GF-D8 (cell line): ENCODE data around the gene FHL2.

Experiments used
- DNase-seq: peaks from one replicate; lab custom pipeline; 2025; lab: John Stamatoyannopoulos, UW

Gene FHL2

DNA sequence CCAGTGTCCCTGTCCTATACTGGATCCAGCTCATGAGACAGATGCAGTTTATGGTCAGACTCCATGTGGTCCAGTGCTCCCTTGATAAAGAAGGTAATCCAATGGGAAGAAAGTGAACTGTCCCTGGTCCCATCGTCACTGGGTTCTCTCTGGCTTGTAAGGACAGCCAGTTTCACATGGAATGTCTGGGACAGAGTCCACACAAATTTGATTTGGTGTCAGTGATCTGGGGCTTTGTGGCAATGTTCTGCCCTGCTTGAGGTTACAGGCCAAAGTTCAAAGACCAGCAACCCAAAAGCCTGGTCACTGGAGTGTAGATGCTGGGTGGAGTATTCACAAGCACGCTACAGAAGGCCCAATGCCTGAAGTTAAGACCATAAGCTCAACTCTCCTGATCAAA, 22.2 kb upstream of the FHL2 start:
- DNase-seq, result no peak

DNA sequence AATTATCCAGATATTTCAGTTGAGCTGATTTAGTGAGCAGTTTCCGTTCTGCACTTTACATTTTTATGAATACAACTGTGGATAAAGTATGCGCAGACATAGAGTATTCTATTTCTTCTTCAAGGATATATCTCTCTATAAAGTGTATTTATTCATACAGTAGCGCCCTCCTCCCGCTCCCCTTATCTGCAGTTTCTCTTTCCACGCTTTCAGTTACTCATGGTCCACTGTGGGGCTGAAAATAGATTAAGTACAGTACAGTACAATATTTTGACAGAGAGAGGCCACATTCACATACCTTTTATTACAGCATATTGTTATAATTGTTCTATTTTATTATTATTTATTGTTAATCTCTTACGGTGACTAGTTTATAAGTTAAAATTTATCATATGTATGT, 19.7 kb upstream of the FHL2 start:
- DNase-seq, result no peak

GRCh38 chr2:105417857-105418436, 19.1 kb upstream of the FHL2 start:
- DNase-seq, result no peak

GRCh38 chr2:105416156-105416555, 17.3 kb upstream of the FHL2 start:
- no peak for DNase-seq

DNA sequence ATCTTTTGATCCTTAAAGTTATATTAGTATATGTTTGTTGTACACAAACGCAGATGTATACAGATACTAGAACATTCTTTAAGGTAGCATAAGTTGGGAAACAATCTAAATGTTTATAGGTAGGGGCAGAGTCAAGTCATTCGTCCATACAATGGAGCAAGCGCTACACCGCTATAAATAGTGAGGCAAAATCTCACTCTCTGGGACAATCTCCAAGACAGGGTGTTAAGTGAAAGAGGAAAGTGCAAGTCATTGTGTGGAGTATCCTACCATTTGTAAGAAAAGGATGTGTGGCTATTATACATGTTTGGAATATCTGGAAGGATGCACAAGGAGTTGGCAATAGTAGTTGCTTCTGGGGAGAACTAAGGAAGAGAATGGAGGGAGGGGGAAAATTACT, 16.2 kb upstream of the FHL2 start:
- no peak for DNase-seq

GRCh38 chr2:105413206-105413605, 14.4 kb upstream of the FHL2 start:
- DNase-seq, result no peak

GRCh38 chr2:105412584-105412983, 13.7 kb upstream of the FHL2 start:
- no peak for DNase-seq

DNA sequence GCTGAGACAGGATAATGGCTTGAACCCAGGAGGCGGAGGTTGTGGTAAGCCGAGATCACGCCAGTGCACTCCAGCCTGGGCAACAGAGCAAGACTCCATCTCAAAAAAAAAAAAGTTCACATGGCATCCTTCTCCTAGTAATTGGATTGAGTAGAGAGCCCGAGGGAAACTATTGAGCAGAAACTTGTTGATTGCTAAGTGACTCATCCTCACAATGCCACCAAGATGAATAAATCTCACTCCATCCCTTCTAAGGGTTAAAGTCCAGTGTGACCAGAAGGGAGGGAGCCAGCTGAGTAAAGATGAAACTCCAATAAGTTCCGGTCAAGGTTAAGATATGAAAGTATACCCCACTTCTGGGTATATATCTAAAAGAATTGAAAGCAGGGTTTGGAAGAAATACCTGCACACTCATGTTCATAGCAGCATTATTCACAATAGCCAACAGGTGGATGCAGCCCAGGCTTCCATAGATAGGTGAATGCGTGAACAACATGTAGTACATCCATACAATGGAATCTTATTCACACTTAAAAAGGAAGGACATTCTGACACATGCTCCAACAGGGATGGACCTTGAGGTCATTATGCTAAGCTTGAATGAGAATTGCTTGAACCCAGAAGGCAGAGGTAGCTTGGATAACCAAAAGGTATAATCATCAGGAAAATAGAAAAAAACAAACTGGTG, 13.0 kb upstream of the FHL2 start:
- DNase-seq, result no peak

DNA sequence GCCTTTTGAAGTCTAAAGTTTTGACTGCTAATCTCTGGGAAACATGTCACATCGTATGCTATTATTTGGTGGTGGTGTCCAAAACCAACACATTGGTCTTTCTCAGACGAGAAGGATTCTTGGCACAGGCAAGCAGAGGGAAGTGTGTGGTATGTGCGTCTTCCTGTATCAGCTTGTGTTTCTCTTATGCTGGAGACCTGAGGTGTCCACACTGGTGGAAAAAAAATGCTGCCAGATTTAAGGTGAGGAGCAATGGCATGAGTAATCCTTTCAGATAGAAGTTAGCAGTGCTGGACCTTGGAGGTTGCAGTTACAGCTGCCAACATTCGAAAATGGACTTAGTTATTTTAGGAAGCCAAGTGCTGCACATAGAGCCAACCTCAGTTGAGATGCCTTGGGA, 11.7 kb upstream of the FHL2 start:
- DNase-seq, result no peak

- no peak for DNase-seq
Observed at GRCh38 chr2:105409717-105410116, 10.9 kb upstream of the FHL2 start.

- DNase-seq, result no peak
Observed at GRCh38 chr2:105407946-105408743, 9.3 kb upstream of the FHL2 start.

DNA sequence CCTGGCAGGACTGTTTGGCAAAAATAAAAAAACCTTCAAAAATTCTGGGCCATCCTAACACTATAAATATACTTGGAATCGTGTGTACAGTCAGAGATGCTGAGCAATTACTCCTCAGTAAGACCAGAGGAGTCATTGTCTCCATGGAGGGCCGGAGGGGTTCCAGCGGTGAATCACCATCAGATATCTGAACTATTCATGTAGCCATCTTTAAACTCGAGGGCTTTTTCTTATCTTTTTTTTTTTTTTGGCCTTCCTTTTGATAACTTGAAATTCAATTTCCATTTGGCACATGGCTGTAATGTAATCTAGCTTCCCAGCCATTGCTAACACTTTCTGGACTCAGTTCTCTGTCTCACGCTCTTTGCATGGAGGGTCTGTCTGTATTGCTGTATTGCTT, 7.4 kb upstream of the FHL2 start:
- DNase-seq, result no peak

DNA sequence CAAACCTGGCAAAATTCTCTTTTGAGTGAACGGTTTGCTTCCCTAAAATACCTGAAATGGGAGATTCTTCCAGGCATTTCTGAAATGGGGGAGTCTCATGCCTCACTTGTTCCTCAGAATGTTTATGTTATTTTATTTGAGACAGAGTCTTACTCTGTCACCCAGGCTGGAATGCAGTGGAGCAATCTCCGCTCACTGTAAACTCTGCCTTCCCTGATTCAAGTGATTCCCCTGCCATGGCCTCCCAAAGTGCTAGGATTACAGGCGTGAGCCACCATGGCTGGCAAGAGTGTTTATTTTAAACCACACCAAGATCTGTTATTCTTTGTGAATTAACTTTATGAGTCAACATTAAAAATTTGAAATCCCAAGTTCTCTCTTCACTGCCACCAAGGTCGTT, 6.4 kb upstream of the FHL2 start:
- no peak for DNase-seq

DNA sequence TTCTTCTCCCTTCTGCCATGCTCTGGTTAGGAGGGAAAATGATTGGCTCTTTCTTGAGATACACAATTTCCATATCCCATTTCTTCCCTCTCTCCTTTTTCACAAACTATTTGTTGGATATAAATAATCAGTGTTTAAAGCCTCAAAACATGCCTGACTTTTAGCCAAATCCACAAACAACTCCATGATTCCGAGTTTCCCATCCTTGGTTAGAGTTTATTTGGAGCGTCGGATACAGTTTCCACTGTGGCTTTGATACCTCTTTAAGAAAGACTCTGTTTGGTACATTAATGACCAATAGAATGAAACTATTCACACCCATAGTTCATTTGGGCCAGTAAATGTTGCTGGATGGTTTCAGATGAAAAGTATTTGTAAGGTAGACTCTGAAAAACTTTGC, 5.9 kb upstream of the FHL2 start:
- DNase-seq, result no peak

DNA sequence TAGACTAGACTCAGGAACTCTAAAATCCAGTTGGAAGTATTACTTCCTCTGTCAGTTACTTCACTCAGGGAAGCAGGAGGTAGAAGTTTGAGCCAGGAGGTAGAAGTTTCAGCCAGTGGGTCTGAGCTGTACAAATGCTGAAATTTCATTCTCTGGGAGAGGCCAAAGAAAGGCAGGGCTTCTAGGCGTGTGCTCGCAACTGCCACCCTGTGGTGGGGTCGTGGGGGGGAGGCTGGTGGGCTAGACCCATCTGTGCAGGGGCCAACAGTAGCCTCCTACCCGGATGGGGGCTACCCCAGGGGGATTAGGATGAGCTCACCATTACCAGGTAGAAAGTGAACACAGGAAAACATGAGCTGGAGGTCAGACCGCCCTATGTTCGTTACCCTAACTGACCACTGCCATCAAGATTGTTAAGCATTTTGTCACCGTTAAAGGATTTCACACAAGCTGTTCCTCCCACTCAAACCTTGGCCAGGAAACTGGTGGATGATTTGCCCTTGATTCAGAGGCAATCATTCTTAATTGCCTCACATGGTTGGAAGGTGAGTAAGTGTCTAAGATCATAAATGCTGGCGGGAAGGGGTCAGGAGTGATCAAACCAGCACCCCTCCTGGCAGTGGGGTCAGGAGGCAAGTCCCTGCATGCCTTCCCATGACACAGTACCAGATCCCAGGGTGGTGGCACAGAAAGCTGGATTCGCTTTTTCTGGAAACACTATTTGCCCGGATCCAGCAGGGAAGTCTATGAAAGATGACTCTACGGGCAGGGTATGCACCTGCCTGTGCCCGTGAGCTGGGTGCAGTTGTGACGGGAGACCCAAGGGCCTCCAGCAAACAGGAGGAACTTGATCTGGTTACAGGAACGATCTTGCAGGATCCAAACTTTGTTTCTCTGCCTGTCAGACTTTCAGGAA, 5.2 kb upstream of the FHL2 start:
- DNase-seq, result no peak

DNA sequence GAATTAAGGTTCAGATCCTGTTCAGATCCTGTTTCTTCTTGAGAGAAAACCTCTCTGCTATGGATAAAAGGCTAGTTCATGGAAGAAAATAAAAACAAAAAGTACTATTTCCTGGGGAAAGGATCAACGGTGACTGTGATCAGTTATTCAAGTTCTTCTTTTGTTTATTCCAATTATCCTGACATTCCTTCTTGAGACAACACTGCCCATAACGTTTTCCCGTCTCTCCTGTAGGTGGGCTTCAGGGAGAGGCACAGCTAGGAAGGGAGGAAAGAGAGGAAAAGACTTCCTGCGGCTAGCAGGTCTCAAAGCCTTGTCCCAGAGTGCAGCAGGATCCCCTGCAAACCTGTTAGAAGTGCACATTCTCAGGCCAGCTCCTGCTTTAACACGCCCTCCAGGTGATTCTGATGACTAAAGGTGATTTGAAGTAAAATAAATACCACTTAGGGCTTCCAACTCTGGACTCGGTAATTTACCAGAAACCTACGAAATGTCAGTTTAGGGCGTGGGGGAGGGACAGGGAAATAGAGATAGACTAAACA, 4.5 kb upstream of the FHL2 start:
- DNase-seq, result no peak

DNA sequence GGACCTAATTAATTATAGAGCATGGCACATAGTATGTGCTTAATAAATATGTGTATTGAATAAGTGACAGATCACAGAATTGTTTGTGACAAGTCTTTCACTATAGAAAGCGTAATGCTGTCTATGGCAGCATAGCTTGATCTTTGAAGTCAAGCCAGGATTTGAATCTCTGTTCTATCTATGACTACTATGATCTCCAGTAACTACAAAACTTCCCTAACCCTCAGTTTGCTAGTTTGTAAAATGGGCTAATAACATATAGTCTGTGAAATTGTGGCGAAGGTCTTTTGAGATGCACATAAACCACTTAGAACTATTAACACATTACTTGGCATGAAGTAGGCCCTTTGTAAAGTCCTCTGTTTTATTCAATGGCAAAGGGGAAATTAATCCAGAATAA, 4.0 kb upstream of the FHL2 start:
- no peak for DNase-seq

DNA sequence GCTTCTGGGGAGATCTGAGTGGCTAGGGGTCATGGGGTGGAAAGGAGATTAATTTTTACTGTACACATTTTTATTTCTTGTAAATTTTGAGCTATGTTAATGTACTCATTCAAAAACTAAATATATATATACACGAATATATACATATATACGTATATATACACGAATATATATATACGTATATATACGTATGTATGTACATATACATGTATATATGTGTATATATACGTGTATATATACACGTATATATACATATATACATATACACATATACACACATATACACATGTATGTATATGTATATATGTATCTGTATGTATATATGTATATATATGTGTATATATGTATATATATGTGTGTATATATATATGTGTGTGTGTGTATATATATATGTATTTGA, 3.0 kb upstream of the FHL2 start:
- DNase-seq, result no peak

DNA sequence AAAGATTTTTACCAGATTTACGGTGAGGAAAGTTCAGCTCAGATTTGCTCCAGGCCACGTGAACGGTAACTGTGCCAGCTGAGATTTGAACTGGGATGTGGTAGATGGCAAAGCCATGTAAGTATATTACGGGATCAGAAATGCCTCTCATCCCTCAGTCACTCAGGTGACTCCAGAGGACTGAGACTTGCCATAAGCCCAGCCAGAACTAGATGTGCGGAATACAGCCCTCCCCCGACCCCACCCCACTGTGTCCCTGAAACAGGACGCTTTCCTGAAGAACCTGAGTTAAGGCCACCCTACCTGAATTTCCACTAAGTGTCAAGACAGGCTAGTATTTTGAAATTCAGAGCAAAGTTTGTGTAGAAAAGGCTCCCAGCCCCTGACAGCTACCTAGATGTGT, 1.3 kb upstream of the FHL2 start:
- DNase-seq, result no peak

DNA sequence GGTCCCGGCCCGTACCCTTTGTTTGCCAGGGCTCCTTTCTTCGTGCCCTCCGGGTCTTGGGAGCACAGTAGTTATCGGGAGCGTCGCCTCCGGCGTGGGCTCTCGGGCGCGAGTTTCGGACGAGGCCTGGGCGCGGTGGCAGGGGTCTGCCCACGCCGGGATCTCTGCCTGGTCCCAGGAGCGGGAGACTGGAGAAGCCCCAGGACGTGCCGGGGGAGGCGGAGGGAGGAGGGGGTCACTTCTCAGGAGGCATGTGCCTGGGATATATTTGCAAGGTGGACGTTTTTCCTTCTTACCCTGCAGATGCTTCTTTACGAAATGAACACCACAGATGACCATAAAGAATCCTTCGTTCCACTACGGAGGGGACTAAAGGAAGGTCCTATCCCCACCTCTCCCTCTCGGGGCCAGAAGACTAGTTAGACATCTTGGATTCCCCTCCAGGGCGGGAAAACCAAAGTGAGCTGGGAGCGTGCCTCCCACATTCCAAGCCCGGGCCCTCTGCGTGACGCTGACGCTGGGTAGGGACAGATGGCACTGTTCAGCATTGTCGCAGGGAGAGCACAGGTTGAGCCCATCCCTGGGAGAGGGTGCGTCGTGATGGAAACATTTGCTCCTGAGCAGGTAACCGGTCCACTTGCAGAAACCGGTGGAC, 483 bp upstream of the FHL2 start:
- no peak for DNase-seq

DNA sequence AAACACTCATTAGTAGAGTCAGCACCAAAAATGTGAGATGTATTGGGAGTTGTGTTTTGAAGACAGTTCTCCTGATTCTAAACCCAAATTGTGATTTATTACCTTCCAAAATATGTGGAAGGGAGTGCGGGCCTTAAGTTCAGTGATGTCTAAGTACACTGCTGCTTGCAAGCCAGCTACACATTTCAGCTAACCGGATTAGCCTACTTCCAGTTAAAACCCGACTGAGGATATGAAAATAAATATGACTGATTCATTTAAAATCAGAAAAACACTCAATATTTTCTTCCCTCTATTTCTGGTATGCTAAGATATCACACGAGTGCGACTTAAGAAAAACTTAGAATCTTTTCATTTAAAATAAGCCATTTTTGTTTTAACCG, 907 bp downstream of the FHL2 start:
- no peak for DNase-seq
